ENCODE results near the gene SNED1.

The SNED1 gene

GRCh38 chr2:241007111-241007510 is 8.7 kb downstream of the SNED1 start:
- DNase-seq, result no peak

- DNase-seq, result no peak
These were observed 9.7 kb downstream of the SNED1 start for GRCh38 chr2:241007880-241008710.

DNA sequence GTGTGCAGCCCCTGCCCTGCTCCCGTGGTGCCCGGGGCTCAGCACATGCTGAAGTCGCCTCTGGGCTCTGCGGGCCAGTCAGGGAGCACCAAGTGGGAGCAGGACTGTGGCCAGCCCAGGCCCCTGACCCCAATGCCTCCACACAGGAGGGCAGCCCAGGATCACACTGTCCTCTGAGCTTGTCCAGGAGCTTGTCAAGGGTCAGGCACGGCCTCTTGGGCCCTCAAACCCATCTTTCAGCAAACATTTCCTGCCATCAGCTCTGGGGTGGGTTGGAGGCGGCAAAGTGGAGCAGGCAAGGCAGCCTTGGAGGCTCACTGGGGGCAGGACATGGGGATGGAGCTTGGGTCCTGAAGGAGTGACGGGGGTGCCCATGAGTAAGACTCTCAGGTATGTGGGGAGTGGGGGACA is 10.3 kb downstream of the SNED1 start:
- DNase-seq, result no peak

- DNase-seq, result no peak
These were observed 10.8 kb downstream of the SNED1 start for GRCh38 chr2:241009191-241009590.

DNA sequence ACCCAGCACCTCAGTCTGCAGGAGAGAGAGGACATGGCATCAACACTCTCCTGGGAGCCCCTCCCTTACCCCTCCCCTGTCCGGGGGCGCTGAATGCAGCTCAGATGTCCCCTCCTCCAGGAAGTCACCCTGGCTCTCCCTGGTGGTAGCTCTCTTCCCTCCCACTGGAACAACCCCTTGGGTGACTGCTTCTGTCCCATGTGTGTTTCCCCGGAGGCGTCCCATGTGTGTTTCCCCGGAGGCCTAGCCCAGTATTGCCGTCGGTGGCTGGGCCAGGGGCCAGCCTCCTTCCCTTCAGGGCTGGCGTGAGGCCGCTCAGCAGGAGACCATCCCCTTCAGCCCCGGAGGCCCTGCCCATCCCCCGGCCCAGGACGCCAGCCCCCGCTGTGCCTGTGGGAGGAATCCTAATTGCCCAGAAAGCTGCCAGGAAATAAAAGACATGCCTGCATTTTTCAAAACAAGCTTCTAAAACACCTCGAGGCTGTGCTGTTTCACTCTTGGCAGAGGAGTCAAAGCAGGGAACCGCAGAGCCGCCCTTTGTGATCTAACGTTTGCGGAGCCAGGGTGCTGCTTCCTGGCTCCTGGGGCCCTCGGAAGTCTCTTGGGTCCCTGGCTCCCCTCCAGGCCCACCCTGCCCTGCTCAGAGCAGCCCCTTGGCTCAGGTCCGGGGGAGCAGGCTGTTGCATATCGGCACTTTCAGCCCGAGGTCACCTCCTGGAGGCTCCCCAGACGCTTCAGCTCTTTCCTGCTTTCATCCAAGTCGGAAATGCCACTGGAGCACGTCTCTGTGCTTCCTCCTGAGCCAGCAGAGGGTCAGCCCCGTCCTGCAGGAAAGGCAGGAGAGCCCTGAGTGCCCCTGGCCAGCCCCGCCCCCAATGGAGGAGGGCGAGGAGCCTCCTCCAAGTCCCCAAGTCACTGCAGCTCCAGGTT is 11.4 kb downstream of the SNED1 start:
- DNase-seq, result peak in 1 of 2 experiments; percentile 16

- DNase-seq, result no peak
These were observed 12.3 kb downstream of the SNED1 start for GRCh38 chr2:241010531-241011295.

- DNase-seq, result no peak
These were observed 12.8 kb downstream of the SNED1 start for GRCh38 chr2:241011296-241011600.

DNA sequence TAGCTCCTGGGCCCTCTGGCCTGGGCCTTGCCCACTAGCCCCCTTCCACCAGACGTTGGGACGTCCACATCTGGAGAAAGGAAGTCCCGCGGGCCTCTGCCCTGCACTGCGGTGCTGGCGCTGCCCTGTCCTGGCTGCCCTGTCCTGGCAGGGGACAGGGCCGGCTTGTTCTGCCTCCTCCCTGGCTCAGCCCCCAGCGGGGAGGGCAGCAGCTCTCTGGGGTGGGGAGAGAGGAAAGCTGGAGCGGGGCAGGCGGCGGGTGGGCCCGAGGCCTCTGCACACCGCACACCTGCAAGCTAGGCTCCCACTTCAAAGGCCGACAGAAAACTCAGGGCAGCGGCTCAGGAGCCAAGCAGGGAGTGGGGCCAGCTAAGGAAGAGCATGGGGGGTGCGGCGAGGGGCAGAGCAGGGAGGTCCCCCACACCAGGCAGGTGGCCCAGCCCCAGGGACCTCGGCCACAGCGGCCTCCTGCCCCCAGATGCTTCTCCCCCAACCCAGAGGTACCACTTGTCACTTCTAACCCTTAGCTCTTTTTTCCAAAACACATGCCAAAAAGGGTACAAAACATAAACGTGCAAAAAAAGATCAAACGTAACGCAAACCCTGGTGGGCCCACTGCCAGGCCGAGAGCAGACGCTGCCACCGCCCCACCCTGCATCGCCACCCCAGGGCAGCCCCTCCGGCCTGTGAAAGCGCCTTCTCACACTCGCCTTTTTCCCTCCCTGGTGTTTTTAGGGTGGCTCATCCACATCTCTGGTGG is 13.5 kb downstream of the SNED1 start:
- DNase-seq, result no peak

GRCh38 chr2:241014224-241014623 is 15.8 kb downstream of the SNED1 start:
- DNase-seq, result no peak

DNA sequence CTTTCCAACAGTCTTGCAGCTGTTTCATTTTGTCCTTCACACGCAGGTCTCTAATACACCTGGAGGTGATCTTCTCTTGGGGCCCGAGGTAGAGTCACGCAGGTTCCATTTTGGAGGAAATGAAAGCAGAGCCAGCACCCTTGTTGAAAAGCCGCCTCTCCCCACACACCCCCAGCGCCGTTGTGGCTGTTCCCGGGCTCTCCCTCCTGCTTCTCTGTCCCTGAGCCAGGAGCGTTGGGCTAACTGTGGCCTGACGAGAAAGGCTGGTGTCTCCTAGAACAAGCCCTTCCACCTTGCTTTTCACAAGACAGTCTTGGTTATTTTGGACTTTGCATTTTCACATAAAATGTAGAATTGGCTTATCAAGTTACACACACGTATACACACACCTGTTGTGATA is 16.3 kb downstream of the SNED1 start:
- DNase-seq, result no peak

GRCh38 chr2:241015439-241015838 is 17.0 kb downstream of the SNED1 start:
- DNase-seq, result no peak

DNA sequence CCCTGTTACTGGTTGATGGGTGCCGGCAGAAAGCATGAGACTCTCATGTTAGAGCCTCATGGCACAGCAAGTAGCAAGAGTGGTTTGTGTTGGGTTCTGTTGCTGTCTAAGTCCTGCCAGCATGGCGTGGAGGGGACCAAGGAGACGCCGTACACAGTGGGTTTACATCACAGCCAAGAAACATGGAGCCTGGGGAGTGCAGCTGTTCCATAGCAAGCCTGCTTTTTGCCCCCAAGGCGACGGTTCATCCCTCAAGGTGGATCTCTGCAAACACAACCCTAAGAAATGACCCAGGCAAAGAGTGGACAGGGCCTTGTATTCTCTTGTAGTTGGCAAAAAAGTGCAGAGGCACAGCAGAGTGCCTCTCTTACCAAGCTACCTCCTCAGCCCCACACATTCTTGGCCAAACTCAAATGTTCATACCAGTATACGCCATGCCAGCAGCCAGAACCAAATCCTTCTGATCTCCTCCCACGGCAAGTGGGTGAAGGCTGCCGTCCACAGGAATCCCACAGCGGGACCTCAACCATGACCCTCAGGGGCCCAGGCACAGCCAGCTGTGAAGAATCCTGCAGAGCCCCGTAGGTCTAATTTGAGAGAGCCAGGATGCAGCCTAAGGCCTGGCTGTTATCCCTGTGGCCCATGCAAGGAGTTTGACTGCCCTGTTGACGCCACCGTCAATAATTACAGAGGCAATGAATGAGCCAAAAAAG is 19.0 kb downstream of the SNED1 start:
- DNase-seq, result no peak

GRCh38 chr2:241018051-241018891 is 19.9 kb downstream of the SNED1 start:
- DNase-seq, result no peak

GRCh38 chr2:241019441-241020139 is 21.2 kb downstream of the SNED1 start:
- no peak for DNase-seq

GRCh38 chr2:241020201-241020600 is 21.8 kb downstream of the SNED1 start:
- no peak for DNase-seq

GRCh38 chr2:241020629-241021190 is 22.3 kb downstream of the SNED1 start:
- DNase-seq, result no peak

DNA sequence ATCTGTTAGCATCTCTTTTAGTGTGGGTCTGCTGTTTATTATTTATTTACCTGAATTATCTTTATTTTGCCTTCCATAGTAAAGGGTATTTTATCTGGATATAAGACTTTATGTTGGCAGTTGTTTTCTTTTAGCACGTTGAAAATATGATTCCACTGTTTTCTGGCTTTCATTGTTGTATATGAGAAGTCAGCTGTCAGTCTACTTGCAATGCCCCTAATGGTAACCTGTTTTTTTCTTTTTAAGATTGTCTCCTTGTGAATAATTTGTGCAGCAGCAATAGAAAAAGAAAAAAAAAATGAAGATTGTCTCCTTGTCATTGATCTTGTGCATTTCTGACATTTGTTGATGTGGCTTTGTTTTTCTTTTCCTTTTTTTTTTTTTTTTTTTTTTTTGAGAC is 27.2 kb downstream of the SNED1 start:
- no peak for DNase-seq

- no peak for DNase-seq
These were observed 31.3 kb downstream of the SNED1 start for GRCh38 chr2:241029599-241030332.

- DNase-seq, result no peak
These were observed 31.9 kb downstream of the SNED1 start for GRCh38 chr2:241030333-241030680.

All from activated CD4-positive, alpha-beta T cell treated with anti-CD3 and anti-CD28 coated beads, Interleukin-2, amount 50 U/mL, for 4 hours (primary cell).